ENCODE measurements around the gene BNIP5.

The BNIP5 gene, protein sequence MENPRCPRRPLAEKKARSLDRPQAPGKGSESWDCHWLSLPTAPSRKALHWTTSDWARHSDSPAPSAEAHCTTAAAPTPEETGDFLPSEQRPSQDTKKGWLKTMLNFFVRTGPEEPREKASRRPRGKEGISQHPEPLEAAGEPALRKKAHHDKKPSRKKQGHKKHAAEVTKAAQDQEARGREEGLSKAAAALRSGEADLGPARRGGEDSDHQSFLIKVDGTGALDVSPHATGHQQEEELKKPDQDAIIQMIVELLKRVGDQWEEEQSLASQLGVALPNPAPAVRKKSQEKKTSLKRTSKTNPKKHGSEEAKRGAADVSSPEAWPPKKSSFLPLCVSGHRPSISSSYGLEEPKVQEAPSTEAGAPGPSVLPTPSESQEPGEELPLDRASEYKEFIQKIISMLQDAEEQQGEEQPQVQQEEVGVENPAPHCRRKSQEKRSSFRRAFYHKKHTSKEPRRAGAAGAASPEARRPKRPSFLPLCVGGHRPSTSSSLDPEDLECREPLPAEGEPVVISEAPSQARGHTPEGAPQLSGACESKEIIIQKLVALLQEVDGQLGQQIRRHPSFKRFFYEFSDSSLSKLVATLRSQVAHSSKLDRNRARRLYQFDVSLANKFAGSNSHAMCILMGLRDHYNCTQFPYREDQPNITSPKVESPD

DNA sequence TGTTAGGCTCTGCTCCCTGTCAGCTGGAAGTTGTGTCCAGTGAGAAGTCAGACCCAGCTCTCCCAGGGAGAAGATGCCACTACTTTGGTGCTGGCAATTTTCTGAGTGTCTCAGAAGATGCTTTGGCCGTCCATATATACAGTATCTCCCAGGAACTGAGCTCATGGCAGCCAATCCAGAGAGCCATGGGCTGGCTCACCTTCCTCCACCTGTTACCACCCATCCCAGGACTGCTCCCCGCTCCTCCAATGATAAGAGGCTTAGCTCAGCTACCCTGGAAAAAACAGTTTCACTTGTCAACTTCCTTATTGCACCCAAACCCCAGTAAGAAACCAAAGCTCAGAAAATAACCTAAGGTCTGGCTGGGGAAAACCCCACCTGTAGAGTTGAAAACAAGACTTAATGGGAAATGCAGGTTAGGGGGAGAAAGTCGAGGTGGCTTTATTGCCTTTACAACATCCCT, at the start of gene BNIP5:
Gene BNIP5 (minus strand): TSS at position 110 of the 463 bp plus-strand sequence. CDS start 6,198 bp downstream, outside the sequence.
- DNase-seq (ENCODE audit: low spot score) = peak; percentile 32

DNA sequence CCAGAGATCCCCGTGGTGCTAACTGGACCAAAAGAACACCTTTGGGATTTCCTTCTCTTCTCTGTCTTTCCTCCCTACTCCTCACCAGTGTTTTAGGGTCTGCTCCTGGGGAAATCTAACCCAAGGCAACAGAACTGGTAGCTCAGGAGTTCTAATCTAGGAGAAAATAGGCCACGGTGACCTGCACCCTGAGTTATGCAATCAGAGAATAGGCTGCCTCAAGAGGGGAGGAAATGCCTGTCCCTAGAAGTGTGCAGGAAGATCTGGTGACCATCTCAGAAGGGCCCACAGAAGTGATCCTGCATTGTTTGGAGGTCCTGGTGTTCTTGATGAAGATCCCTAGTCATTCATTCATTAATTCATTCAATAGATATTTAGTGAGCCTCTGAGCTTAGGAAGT, 47.4 kb upstream of the BNIP5 start:
- no peak for DNase-seq (ENCODE audit: low spot score)

DNA sequence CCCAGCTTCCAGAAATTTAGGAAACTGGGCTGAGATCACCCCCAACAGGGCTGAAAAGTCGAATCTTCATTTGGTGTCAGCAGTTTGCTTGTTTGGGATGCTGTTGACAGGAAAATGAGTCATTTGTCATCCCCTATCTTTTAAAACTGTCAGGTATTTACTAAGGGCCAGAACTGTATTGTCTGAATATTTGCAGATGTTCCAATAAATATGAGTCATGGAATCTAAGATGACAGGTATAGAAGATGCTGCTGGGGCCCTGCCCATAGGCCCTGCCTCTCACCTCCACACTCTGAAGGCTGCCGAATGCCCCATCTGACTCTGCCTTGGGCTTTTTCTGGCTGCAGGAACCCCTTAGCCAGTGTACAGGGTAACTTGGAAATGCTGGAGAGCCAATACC, 46.9 kb upstream of the BNIP5 start:
- no peak for DNase-seq (ENCODE audit: low spot score)

DNA sequence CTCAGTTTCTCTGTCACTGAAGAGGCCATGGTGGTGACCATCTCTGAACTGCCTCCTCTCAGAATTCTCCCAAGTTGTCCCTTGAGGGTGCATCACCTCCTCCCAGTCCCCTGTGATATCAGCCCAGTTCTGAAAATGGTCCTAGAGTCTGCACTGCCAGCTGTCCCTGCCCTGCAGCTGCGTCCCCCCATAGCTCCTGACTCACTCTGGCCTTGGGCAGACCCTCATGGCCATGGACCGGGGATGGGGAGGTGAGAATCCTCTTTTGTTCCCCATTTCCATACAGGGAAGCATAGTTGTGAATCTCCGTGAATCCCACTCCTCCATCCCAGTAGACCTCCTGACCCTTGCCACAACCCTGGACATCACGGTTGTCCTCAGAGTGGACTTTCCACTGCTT, 46.3 kb upstream of the BNIP5 start:
- no peak for DNase-seq (ENCODE audit: low spot score)

GRCh38 chr6:36381502-36382389, 45.1 kb upstream of the BNIP5 start:
- DNase-seq (ENCODE audit: low spot score) = peak; percentile 50

DNA sequence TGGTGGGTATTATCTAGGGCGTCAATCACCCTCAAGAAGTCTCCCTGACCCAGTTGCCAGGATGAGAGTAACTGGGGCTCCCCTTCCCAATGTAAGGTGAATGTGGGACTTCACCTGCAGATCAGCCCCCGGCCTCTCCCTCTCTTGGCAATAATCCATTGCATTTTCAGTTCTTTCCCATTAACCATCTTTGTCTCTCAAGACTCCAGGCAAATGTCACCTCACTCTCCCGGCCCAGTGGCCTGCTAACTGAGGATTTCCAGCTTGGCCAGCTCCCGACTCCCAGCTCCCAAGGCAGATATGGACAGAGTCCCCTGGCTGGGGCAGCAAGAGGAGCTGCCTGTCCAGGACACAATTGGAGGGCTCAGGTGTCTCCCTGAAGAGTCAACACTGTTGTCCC, 43.5 kb upstream of the BNIP5 start:
- DNase-seq (ENCODE audit: low spot score) = no peak

- DNase-seq (ENCODE audit: low spot score) = no peak
Measured at GRCh38 chr6:36378936-36379335, 42.2 kb upstream of the BNIP5 start.

- DNase-seq (ENCODE audit: low spot score) = no peak
Measured at GRCh38 chr6:36378243-36378920, 41.7 kb upstream of the BNIP5 start.

DNA sequence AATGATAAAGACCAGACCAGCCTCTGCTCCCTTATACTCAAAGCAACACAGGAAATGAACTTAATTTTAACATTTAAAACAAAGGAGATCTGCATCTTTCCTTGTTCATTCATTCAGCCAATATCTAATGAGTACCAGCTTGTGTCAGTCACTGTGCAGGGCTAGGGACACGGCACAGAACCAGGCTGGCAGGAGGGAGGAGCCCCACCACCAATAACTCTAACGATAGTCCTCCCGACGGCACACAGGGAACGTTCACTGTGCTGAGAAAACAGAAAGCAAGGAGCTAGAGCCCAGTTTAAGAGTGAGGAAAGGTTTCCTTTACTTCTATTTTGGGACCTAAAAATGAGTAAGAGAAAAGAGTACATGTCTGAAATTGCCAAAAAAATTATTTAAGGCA, 40.9 kb upstream of the BNIP5 start:
- DNase-seq (ENCODE audit: low spot score) = no peak

GRCh38 chr6:36376742-36377141, 40.1 kb upstream of the BNIP5 start:
- DNase-seq (ENCODE audit: low spot score) = no peak

DNA sequence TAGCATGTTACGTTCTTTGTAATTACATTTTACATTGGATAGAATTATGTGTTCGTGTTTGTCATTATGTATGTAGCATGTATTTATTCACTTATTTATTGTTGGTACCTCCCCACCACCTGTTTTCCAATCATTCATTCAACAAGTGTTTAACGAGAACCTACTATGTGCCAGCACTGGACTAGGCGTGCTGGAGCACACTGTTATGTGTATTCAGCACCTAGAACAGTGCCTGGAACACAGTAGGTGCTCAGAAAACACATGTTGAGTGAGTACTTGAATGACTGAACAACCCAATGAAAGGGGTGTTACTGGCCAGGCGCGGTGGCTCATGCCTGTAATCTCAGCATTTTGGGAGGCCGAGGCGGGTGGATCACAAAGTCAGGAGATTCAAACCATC, 39.5 kb upstream of the BNIP5 start:
- no peak for DNase-seq (ENCODE audit: low spot score)

DNA sequence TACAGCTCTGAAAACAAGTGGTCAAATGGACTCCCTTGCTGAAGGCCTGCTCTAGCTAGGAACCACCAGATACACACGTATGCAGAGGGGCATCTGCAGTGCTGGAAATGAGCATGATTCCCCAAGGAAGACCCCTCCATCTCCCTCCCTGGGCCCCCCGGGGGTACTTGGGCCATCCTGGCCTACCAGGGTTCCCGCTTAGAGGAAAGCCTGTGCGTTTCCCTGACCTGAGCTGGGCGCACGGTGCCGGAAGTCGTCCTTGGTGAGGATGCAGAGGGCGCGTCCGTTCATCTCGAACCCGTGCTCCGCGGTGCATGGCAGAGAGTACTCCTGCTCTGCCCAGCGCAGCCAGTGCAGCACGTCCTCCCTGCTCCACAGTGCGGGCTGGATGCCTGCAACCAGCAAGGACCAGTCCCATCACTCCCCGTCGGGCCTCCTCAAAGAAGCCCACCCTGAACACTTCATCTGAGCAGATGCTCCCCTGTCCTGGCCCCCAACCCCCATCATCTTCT, 39.0 kb upstream of the BNIP5 start:
- no peak for DNase-seq (ENCODE audit: low spot score)

DNA sequence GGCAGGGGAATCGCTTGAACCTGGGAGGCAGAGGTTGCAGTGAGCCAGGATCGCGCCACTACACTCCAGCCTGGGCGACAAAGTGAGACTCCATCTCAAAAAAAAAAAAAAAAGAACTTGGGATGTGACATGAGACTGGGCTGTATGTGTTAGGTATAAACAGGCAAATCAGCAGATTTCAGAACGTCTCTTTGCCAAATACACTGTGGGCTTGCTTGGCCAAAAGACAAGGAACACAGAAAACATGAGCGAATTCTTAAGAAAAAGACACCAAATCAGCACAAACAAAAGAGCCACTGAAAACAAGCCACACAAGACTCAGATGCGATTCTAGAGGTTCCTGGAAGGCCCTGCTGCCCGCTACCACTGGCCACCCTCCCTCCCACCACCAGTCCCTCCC, 38.3 kb upstream of the BNIP5 start:
- no peak for DNase-seq (ENCODE audit: low spot score)

- no peak for DNase-seq (ENCODE audit: low spot score)
Measured at GRCh38 chr6:36374194-36374593, 37.5 kb upstream of the BNIP5 start.

- DNase-seq (ENCODE audit: low spot score) = no peak
Measured at GRCh38 chr6:36373368-36374019, 36.8 kb upstream of the BNIP5 start.

GRCh38 chr6:36372088-36372487, 35.4 kb upstream of the BNIP5 start:
- DNase-seq (ENCODE audit: low spot score) = no peak

DNA sequence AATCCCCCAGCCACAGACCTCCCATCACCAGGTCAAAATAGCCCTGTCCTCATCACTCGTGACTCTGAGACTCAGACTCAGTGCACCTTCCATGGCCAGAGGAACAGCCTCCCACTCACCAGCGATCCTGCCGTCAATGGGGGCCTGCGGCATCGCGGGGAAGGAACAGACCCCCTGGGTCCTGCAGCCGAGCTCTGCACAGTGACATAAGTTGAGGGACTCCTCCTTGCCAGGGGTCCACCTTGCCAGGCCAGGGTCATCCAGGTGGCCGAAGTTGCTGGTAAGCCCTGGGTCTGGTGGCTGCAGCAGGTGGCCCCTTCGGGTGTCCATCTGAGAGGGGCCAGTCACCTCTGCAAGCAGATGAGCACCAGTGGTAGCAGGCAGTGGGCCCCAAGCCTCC, 34.5 kb upstream of the BNIP5 start:
- DNase-seq (ENCODE audit: low spot score) = no peak

- DNase-seq (ENCODE audit: low spot score) = no peak
Measured at GRCh38 chr6:36370638-36371037, 34.0 kb upstream of the BNIP5 start.

DNA sequence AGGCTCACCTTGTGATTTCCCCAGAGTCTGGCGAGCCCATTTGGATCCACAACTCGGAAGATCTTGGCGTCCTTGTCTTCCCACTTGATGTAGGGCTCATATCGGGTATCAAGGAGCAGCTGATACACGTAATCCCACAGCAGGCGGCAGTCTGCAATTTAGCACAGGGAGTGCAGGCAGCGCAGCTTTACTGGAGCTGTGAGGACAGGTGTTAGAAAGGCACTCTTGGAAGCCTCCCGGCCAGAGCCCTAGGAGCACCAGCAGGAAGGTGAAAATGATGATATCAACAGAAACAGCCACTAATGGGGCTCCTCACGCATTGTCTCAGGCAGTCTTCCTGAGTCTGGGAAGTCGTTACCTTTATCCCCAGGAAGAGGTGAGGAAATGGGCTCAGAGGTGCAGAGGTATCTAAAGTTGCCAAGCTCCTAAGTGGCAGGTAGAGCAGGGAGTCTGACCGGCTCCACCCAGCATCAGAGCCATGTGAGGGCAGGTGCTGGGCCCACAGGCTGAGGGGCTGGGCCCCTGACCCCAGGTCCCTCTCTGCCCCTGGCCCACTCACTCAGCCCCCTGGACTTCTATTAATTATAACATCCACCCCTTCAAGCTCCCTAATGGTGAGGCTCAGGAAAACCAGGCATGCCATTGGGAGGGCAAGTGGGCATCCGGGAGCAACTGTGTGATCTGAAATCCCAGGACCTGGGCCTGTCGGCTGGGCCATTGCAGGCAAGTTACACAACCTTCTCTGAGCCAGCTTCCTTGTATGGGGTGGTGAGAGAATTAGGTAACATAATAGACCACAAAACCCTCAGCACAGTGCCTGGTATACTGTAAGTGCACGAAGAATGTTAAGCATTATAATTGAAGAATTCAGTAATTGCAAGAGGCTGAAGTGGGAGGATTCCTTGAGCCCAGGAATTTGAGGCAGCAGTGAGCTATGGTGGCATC, 32.5 kb upstream of the BNIP5 start:
- DNase-seq (ENCODE audit: low spot score) = peak; percentile 83

DNA sequence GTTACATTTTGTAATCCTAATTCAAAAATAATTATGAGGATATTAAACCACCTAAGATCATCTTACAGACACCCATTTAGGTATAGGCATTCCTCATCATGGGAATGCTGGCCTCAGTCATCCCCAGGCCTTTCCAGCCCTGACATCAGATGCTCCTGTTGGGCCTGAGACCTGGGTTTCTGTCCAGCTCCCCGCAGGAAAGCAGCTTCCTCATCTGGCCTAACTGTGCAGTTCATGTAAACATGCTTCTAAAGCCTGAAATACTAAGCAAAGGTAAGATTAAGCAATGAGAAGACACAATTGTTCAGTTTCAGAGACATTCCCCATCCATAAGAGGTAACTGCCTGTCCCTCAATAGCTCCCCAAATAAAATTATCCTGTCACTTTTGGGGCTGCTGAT, 31.7 kb upstream of the BNIP5 start:
- DNase-seq (ENCODE audit: low spot score) = no peak
